DND-41 (cell line): ENCODE measurements around the gene TSPAN9.

Source experiments
- ATAC-seq: fragments of 200-7000 bp; cut with Tn5 transposase; 3 replicates; pipeline ENCODE4 v1.9.1; 2021; ENCODE audit warnings: low read depth; ENCODE audit not compliant: insufficient read depth
- DNase-seq: peaks from one replicate; pipeline ENCODE4 v3.0.0-alpha.2; 2020
- H2AFZ ChIP-seq: 2 replicates; pipeline ENCODE4 v1.6.0; 2012; ENCODE audit warnings: low read depth, low read length
- H3K27ac ChIP-seq: 2 replicates; pipeline ENCODE4 v1.5.1; 2012; ENCODE audit warnings: low read length, inconsistent platforms
- H3K27me3 ChIP-seq: fragments of 200-600 bp; sonication (generic); 2 replicates; pipeline ENCODE4 v1.6.0; 2012; ENCODE audit warnings: low read length, mild to moderate bottlenecking, inconsistent platforms; ENCODE audit not compliant: insufficient read depth, poor library complexity
- H3K36me3 ChIP-seq: 2 replicates; pipeline ENCODE4 v1.5.1; 2012; ENCODE audit warnings: low read length, inconsistent platforms; ENCODE audit not compliant: insufficient read depth
- H3K4me1 ChIP-seq: 2 replicates; pipeline ENCODE4 v1.5.1; 2012; ENCODE audit warnings: mild to moderate bottlenecking, low read length; ENCODE audit not compliant: insufficient read depth
- H3K4me2 ChIP-seq: 2 replicates; pipeline ENCODE4 v1.6.0; 2012; ENCODE audit warnings: mild to moderate bottlenecking, moderate library complexity, low read length, inconsistent platforms; ENCODE audit not compliant: insufficient read depth
- H3K4me3 ChIP-seq, 2 experiments: fragments of 200-600 bp in 1 of 2; shearing (Covaris generic) in 1 of 2; 2 replicates each; pipeline ENCODE4 v1.5.1; 2012 to 2016; ENCODE audit warnings: inconsistent platforms in 2 of 2, low read length in 2 of 2, mild to moderate bottlenecking in 2 of 2, low read depth in 1 of 2, moderate library complexity in 1 of 2
- H3K79me2 ChIP-seq: 2 replicates; pipeline ENCODE4 v1.6.0; 2012; ENCODE audit warnings: low read length, inconsistent platforms; ENCODE audit not compliant: insufficient read depth
- H3K9ac ChIP-seq: 2 replicates; pipeline ENCODE4 v1.6.0; 2012; ENCODE audit warnings: low read depth, mild to moderate bottlenecking, inconsistent platforms, low read length, moderate library complexity
- H3K9me3 ChIP-seq: 2 replicates; pipeline ENCODE4 v1.5.1; 2012; ENCODE audit warnings: low read length, moderate library complexity, mild to moderate bottlenecking, inconsistent platforms; ENCODE audit not compliant: insufficient read depth, severe bottlenecking
- H4K20me1 ChIP-seq: 2 replicates; pipeline ENCODE4 v1.6.0; 2012; ENCODE audit warnings: low read length; ENCODE audit not compliant: insufficient read depth
- EZH2 ChIP-seq: IDR thresholded peaks from 3 replicates; pipeline ENCODE4 v1.6.1; 2012; ENCODE audit warnings: borderline replicate concordance, low read depth, mild to moderate bottlenecking, moderate library complexity, low read length, inconsistent platforms; ENCODE audit not compliant: severe bottlenecking
- TF ChIP-seq, protein P1 (sequence below): IDR thresholded peaks from 2 replicates; pipeline ENCODE4 v1.5.1; 2012; ENCODE audit warnings: borderline replicate concordance, low read length, moderate library complexity, mild to moderate bottlenecking; ENCODE audit not compliant: poor library complexity, severe bottlenecking; ENCODE audit errors: extremely low read depth

TSPAN9 gene

DNA sequence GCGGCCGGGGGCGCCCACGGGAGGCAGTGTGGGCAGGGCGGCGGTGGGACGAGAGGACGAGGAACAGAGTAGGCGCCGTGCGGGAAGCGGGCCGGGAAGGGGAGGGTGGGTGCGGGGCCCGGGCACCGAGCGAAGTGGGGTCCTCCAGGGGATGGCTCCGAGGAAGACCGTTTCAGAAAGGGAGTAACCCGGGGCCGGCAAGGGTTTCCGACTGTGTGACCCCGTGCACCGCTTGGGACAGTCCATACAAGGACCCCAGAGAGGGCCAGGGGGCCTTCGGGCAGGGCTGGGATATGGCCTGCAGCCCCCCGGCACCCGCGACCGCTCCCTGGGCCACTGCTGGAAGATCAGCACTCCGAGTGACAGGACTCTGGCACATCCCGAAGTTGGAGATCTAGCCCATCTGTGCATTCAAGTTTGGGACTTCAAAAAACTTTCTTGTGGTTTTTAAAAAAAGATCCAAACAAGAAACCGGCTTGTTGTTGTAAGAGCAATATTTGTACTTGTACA is 448 bp downstream of the TSPAN9 start:
- peaks cover 14% of the 10 kb centered on the region for H3K27me3 ChIP-seq
- H2AFZ ChIP-seq: no peak overlapping the region
- H3K9ac ChIP-seq: peak overlapping the region; percentile 37; the same call in 1 of the 2 replicates
- 0 out of 2 replicates have a peak, but pooled peaks cover 12% of the 10 kb centered on the region for H4K20me1 ChIP-seq
- peak overlapping the region; percentile 96 for H3K4me2 ChIP-seq
- H3K27ac ChIP-seq: no peak overlapping the region
- H3K4me3 ChIP-seq: peak overlapping the region in 1 of 2 experiments; percentile 58; a peak in 2 of 4 replicates
- TF ChIP-seq, protein P1, sequence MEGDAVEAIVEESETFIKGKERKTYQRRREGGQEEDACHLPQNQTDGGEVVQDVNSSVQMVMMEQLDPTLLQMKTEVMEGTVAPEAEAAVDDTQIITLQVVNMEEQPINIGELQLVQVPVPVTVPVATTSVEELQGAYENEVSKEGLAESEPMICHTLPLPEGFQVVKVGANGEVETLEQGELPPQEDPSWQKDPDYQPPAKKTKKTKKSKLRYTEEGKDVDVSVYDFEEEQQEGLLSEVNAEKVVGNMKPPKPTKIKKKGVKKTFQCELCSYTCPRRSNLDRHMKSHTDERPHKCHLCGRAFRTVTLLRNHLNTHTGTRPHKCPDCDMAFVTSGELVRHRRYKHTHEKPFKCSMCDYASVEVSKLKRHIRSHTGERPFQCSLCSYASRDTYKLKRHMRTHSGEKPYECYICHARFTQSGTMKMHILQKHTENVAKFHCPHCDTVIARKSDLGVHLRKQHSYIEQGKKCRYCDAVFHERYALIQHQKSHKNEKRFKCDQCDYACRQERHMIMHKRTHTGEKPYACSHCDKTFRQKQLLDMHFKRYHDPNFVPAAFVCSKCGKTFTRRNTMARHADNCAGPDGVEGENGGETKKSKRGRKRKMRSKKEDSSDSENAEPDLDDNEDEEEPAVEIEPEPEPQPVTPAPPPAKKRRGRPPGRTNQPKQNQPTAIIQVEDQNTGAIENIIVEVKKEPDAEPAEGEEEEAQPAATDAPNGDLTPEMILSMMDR: no peak
- peak; percentile 82 for TF ChIP-seq EZH2
- no peaks in the 10 kb centered on the region for H3K9me3 ChIP-seq
- H3K36me3 ChIP-seq: no peaks in the 10 kb centered on the region
- H3K4me1 ChIP-seq: peaks cover 15% of the 10 kb centered on the region
- ATAC-seq (no peak), DNase-seq (no peak)
- no peaks in the 10 kb centered on the region for H3K79me2 ChIP-seq

DNA sequence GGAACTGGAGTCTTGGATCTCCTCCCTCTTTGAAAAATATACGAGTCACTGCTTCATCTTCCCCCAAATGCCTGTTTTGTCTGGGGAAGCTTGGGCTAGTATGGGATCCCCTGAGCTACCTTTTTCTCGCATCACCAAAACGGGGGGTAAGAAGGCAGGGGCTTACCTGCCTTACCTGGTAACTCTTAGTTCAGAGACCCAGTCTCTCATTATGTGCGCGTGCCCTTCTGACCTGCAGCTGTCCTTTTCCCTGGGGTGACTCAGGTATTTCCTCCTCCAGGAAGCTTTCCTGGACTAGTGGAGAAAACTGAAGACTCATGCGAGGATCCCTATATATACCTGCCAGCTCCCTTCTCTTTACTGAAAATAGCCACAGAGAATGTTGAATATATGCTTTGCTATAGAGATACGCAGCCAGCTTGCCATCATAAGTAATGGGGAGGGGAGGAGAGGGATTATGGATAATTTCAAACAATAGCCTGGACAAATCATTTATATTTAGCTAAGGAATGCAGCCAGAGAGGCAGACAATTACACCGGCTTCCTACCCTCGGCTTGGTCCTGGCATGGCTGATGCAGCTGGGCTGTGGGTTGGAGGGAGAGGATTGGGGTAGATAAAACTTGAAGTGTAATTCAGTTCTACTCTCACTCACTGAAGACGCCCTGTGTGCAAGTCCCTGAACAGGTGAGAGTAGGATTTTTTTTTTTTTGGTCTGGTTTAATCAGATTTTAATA is 1.1 kb downstream of the TSPAN9 start:
- H3K4me3 ChIP-seq: no peak overlapping the region
- H3K9ac ChIP-seq: no peak overlapping the region
- no peak overlapping the region for H3K27ac ChIP-seq
- peak; percentile 71 for TF ChIP-seq EZH2
- TF ChIP-seq, protein P1: no peak
- no peaks in the 10 kb centered on the region for H3K9me3 ChIP-seq
- peaks cover 14% of the 10 kb centered on the region for H3K27me3 ChIP-seq
- ATAC-seq (no peak), DNase-seq (no peak)
- no peaks in the 10 kb centered on the region for H3K36me3 ChIP-seq
- H4K20me1 ChIP-seq: 0 out of 2 replicates have a peak, but pooled peaks cover 12% of the 10 kb centered on the region
- H3K79me2 ChIP-seq: no peaks in the 10 kb centered on the region
- H3K4me1 ChIP-seq: peaks cover 15% of the 10 kb centered on the region
- no peak overlapping the region for H2AFZ ChIP-seq
- H3K4me2 ChIP-seq: peak overlapping the region; percentile 96; the same call in 1 of the 2 replicates

DNA sequence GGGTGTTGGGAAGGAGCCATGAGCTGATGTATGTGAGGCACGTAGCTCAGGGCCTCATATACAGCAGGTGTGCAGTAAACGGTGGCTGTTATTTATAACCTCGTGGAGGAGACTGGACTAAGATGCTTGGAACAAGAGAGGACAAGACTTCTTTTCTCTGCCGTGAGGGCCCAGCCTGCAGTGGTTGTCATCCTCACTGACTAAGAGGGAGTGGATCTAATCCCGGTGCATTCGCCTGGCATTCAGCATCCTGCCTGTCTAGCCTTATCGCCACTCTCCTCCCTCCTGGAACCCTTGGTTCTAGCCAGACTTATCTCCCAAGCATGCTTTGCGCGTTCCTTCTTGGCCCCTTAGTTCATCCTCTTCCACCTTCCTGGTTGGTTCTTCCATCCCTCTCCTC is 3.9 kb downstream of the TSPAN9 start:
- Histone ChIP-seq H3K4me1 (peaks cover 18% of the 10 kb centered on the region), H2AFZ (no peak overlapping the region), H3K9me3 (no peaks in the 10 kb centered on the region), H3K4me2 (no peak overlapping the region), H3K4me3 (no peak overlapping the region), H3K27me3 (peaks cover 14% of the 10 kb centered on the region), H3K9ac (no peak overlapping the region), H3K79me2 (no peaks in the 10 kb centered on the region), H3K36me3 (no peaks in the 10 kb centered on the region), H4K20me1 (0 out of 2 replicates have a peak, but pooled peaks cover 7% of the 10 kb centered on the region), H3K27ac (no peak overlapping the region)
- DNase-seq (no peak), ATAC-seq (no peak)
- TF ChIP-seq, protein P1: no peak
